ENCODE results near the gene SPRR2A.

Gene SPRR2A

DNA sequence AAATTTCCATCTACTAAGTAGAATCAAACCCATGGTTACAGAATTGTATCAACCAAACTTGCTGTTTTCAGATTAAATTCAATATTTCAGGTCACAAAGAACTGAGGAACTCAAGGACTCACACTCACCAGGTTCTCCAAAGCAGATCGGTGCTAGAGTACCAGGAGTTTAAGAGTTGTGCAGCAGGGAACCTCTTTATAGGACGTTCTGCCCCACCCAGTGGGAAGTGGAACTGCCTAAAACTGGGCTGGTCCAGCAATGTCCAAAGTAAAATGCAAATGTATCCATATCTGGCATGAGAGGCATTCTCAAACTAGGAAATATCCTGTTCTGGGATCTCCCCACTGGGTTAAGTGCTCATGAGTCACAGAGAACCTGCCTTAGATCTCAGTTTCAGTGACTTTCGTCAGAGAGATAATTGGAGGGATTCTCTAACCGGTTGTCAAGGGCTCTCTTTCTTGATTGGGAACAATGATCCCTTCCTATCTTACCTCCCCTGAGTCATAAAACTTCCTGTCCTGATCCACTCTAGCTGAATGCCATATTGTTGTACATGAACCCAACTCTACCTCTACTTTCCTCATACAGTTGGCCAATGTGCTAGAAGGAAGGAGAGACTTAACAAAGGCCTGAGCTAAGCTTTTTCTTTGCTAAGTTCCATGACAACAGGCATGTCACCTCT, 16.2 kb downstream of the SPRR2A start, which contains the start of gene SPRR2D:
TSS of gene SPRR2D (minus strand) at position 171 of the 682 bp plus-strand sequence. CDS start 774 bp downstream, outside the sequence.
- no peak within 1 kb of the TSS for H3K27ac ChIP-seq
- TF ChIP-seq CTCF (conservative IDR thresholded peaks at IDR 0.05) = no peak

DNA sequence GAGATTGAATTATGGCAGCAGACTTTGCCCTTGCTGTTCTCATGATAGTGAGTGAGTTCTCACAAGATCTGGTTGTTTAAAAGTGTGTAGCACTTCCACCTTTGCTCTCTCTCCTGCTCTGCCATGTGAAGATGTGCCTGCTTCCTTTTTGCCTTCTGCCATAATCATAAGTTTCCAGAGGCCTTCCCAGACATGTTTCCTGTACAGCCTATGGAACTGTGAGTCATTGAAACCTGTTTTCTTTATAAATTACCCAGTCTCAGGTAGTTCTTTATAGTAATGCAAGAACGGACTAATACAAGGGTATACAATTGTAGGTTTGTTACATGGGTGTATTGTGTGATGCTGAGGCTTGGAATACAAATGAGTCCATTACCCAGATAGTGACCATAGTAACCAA, 22.1 kb downstream of the SPRR2A start:
- TF ChIP-seq CTCF (conservative IDR thresholded peaks at IDR 0.05) = no peak

DNA sequence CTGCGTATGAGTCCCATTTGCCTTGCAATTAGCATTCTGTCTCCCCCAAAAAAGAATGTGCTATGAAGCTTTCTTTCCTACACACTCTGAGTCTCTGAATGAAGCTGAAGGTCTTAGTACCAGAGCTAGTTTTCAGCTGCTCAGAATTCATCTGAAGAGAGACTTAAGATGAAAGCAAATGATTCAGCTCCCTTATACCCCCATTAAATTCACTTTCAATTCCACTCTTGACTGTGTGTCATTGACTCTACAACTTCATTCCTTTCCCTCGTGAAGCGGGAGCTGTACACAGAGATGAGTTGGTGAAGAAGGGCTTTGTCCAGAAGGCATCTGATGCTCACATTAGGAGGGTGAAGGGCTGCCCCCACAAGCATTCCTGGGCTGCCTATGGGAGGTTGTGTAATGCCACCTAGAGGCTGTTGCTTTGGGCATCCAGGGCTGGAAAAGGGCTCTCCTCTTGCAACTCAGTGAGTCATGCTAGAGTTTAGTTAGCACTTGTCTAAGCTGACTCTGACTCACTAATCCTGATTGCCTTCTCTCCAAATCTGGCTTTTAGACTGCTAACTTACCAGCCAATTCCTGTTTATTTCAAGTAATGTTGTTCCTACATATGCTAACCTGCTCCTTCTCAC, 24.5 kb downstream of the SPRR2A start:
- TF ChIP-seq CTCF (conservative IDR thresholded peaks at IDR 0.05) = peak; percentile 52; the same call in 1 of the 2 replicates
- no peak overlapping the region for H3K27ac ChIP-seq

More for the DNA sequence above, 22.1 kb downstream of the SPRR2A start:
- no peak overlapping the region for H3K27ac ChIP-seq

- no peak for TF ChIP-seq CTCF (conservative IDR thresholded peaks at IDR 0.05)
- no peak overlapping the region for H3K27ac ChIP-seq
These were observed 25.2 kb downstream of the SPRR2A start for GRCh38 chr1:153032073-153032472.

DNA sequence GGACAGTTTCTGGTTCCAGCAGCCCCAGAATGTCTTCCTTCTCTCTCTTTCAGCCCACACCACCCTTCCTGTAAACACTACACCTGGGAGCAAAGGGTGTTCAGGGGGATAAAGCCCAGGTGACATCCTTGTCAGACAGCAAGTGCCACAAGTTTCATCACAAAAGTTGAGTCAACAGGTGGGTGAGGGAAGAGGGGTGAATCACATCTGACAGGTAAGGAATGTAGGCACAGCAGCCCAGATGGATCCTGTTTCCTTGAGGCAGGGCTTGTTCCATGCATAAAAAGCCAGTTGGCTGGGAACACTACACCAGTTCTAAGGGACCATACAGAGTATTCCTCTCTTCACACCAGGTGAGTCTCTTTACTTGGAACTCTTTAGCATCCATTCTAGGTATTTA, 26.4 kb downstream of the SPRR2A start, which contains the start of gene SPRR1B:
TSS of gene SPRR1B (plus strand) at position 309 of the 400 bp plus-strand sequence. CDS start 1,143 bp downstream, outside the sequence.
- TF ChIP-seq CTCF (conservative IDR thresholded peaks at IDR 0.05) = no peak
- H3K27ac ChIP-seq = no peak within 1 kb of the TSS

- no peak overlapping the region for H3K27ac ChIP-seq
- no peak for TF ChIP-seq CTCF (conservative IDR thresholded peaks at IDR 0.05)
These were observed 28.5 kb downstream of the SPRR2A start for GRCh38 chr1:153028766-153029165.

DNA sequence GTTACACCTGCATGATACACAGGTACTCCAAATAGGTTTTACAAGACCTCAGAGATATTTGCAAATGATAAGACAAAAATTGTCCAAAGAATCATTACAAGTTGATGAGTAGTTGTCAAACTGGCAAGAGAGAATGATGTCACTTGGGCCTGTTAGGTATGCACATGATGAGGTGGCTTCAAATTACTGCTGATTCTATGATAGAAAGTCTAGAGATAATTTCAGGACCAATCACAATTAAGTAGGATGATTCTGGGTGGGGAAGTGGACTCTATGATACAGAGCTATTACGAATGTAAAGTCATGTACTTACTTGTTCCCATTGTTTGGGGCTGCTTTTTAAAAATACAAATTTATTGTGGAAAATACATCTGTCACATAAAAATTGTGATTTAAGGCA, 31.5 kb downstream of the SPRR2A start:
- no peak overlapping the region for H3K27ac ChIP-seq
- no peak for TF ChIP-seq CTCF (conservative IDR thresholded peaks at IDR 0.05)

Measured in VCaP (cell line).